Measurements from ENCODE around the gene WNT9A.

Gene WNT9A

GRCh38 chr1:227943381-227944089, 4.2 kb downstream of the WNT9A start:
- TF ChIP-seq GATA3 (IDR thresholded peaks at IDR 0.05; ENCODE audit: low read depth, low read length) = no peak
- TF ChIP-seq GATA2 (IDR thresholded peaks at IDR 0.05; ENCODE audit: low read depth, low read length) = no peak

- TF ChIP-seq GATA3 (IDR thresholded peaks at IDR 0.05; ENCODE audit: low read depth, low read length) (no peak), GATA2 (IDR thresholded peaks at IDR 0.05; ENCODE audit: low read depth, low read length) (no peak)
Measured at GRCh38 chr1:227942716-227943261, 4.9 kb downstream of the WNT9A start.

GRCh38 chr1:227942021-227942715, 5.6 kb downstream of the WNT9A start:
- TF ChIP-seq GATA2 (IDR thresholded peaks at IDR 0.05; ENCODE audit: low read depth, low read length) (no peak), GATA3 (IDR thresholded peaks at IDR 0.05; ENCODE audit: low read depth, low read length) (no peak)

GRCh38 chr1:227941509-227942020, 6.2 kb downstream of the WNT9A start:
- TF ChIP-seq GATA3 (IDR thresholded peaks at IDR 0.05; ENCODE audit: low read depth, low read length) (no peak), GATA2 (IDR thresholded peaks at IDR 0.05; ENCODE audit: low read depth, low read length) (no peak)

GRCh38 chr1:227940791-227941241, 6.9 kb downstream of the WNT9A start:
- no peak for TF ChIP-seq GATA2 (IDR thresholded peaks at IDR 0.05; ENCODE audit: low read depth, low read length)

GRCh38 chr1:227939791-227940771, 7.7 kb downstream of the WNT9A start:
- TF ChIP-seq GATA3 (IDR thresholded peaks at IDR 0.05; ENCODE audit: low read depth, low read length) (no peak), GATA2 (IDR thresholded peaks at IDR 0.05; ENCODE audit: low read depth, low read length) (no peak)

GRCh38 chr1:227938911-227939790, 8.6 kb downstream of the WNT9A start:
- TF ChIP-seq GATA3 (IDR thresholded peaks at IDR 0.05; ENCODE audit: low read depth, low read length) (no peak), GATA2 (IDR thresholded peaks at IDR 0.05; ENCODE audit: low read depth, low read length) (no peak)

GRCh38 chr1:227938276-227938675, 9.5 kb downstream of the WNT9A start:
- TF ChIP-seq GATA2 (IDR thresholded peaks at IDR 0.05; ENCODE audit: low read depth, low read length) (no peak), GATA3 (IDR thresholded peaks at IDR 0.05; ENCODE audit: low read depth, low read length) (no peak)

GRCh38 chr1:227937838-227938145, 9.9 kb downstream of the WNT9A start:
- TF ChIP-seq GATA3 (IDR thresholded peaks at IDR 0.05; ENCODE audit: low read depth, low read length) = no peak
- TF ChIP-seq GATA2 (IDR thresholded peaks at IDR 0.05; ENCODE audit: low read depth, low read length) = no peak

GRCh38 chr1:227937031-227937837, 10.5 kb downstream of the WNT9A start:
- TF ChIP-seq GATA2 (IDR thresholded peaks at IDR 0.05; ENCODE audit: low read depth, low read length) (no peak), GATA3 (IDR thresholded peaks at IDR 0.05; ENCODE audit: low read depth, low read length) (no peak)

GRCh38 chr1:227935826-227936225, 11.9 kb downstream of the WNT9A start:
- TF ChIP-seq GATA3 (IDR thresholded peaks at IDR 0.05; ENCODE audit: low read depth, low read length) (no peak), GATA2 (IDR thresholded peaks at IDR 0.05; ENCODE audit: low read depth, low read length) (no peak)

Data from SH-SY5Y (cell line).